H9 (cell line): ENCODE measurements around the gene MRTFA. TPM values are rescaled to one million over a fixed set of nuclear protein-coding genes. Genes with fewer than 3 reads are reported as not detected.

Experiments
- DNase-seq: peaks from one replicate; pipeline ENCODE4 v3.0.0-alpha.2; 2017
- H2AFZ ChIP-seq: one replicate; pipeline ENCODE4 v1.6.1; 2013; ENCODE audit warnings: mild to moderate bottlenecking, low read length, control low read depth, moderate library complexity
- H2AK5ac ChIP-seq: 2 replicates; pipeline ENCODE4 v1.6.1; 2013; ENCODE audit warnings: low read length, control low read depth, mixed read lengths; ENCODE audit not compliant: insufficient read length
- H2BK120ac ChIP-seq: one replicate; pipeline ENCODE4 v1.6.1; 2013; ENCODE audit warnings: low read depth, mild to moderate bottlenecking, low read length, control low read depth, inconsistent platforms; ENCODE audit not compliant: poor library complexity, severe bottlenecking
- H2BK12ac ChIP-seq: 2 replicates; pipeline ENCODE4 v1.6.1; 2013; ENCODE audit warnings: low read length, control low read depth, mixed read lengths, low read depth; ENCODE audit not compliant: insufficient read length
- H2BK15ac ChIP-seq: 2 replicates; pipeline ENCODE4 v1.6.1; 2013; ENCODE audit warnings: low read depth, low read length, control low read depth
- H2BK20ac ChIP-seq: one replicate; pipeline ENCODE4 v1.6.1; 2013; ENCODE audit warnings: low read depth, mild to moderate bottlenecking, low read length, control low read depth, inconsistent platforms; ENCODE audit not compliant: poor library complexity, severe bottlenecking
- H2BK5ac ChIP-seq: 2 replicates; pipeline ENCODE4 v1.6.1; 2013; ENCODE audit warnings: low read length, control low read depth, mixed read lengths; ENCODE audit not compliant: insufficient read length
- H3K14ac ChIP-seq: 2 replicates; pipeline ENCODE4 v1.6.1; 2013; ENCODE audit warnings: low read length, control low read depth; ENCODE audit not compliant: insufficient read depth
- H3K18ac ChIP-seq: 2 replicates; pipeline ENCODE4 v1.6.1; 2013; ENCODE audit warnings: low read depth, mild to moderate bottlenecking, mixed read lengths, low read length, control low read depth; ENCODE audit not compliant: insufficient read length
- H3K23ac ChIP-seq: 2 replicates; pipeline ENCODE4 v1.6.1; 2013; ENCODE audit warnings: low read length, control low read depth, mixed read lengths, low read depth; ENCODE audit not compliant: insufficient read length
- H3K23me2 ChIP-seq: 2 replicates; pipeline ENCODE4 v1.6.1; 2013; ENCODE audit warnings: low read depth, mild to moderate bottlenecking, mixed read lengths, low read length, control low read depth; ENCODE audit not compliant: insufficient read length, poor library complexity, severe bottlenecking
- H3K27ac ChIP-seq: 2 replicates; pipeline ENCODE4 v1.5.1; 2013; ENCODE audit warnings: low read length, control low read depth, mixed read lengths, low read depth; ENCODE audit not compliant: insufficient read length
- H3K27me3 ChIP-seq: 2 replicates; pipeline ENCODE4 v1.6.1; 2013; ENCODE audit warnings: low read length, control low read depth, inconsistent platforms; ENCODE audit not compliant: insufficient read depth
- H3K4ac ChIP-seq: 2 replicates; pipeline ENCODE4 v1.6.1; 2013; ENCODE audit warnings: low read depth, mild to moderate bottlenecking, control low read depth, inconsistent platforms, low read length, moderate library complexity
- H3K4me1 ChIP-seq: 2 replicates; pipeline ENCODE4 v1.6.1; 2013; ENCODE audit warnings: low read length, control low read depth, inconsistent platforms; ENCODE audit not compliant: insufficient read depth
- H3K4me2 ChIP-seq: 2 replicates; pipeline ENCODE4 v1.6.1; 2013; ENCODE audit warnings: low read length, control low read depth, mixed read lengths; ENCODE audit not compliant: insufficient read length, insufficient read depth
- H3K56ac ChIP-seq: 2 replicates; pipeline ENCODE4 v1.6.1; 2013; ENCODE audit warnings: low read depth, mild to moderate bottlenecking, mixed read lengths, low read length, control low read depth; ENCODE audit not compliant: insufficient read length
- H3K79me1 ChIP-seq: 2 replicates; pipeline ENCODE4 v1.6.1; 2013; ENCODE audit warnings: low read depth, mild to moderate bottlenecking, moderate library complexity, low read length, control low read depth, inconsistent platforms; ENCODE audit not compliant: insufficient read depth, poor library complexity, severe bottlenecking
- H3K79me2 ChIP-seq: 2 replicates; pipeline ENCODE4 v1.6.1; 2013; ENCODE audit warnings: low read length, control low read depth, inconsistent platforms; ENCODE audit not compliant: insufficient read depth
- H3K9ac ChIP-seq: 2 replicates; pipeline ENCODE4 v1.6.1; 2013; ENCODE audit warnings: low read length, control low read depth, mixed read lengths; ENCODE audit not compliant: insufficient read length; ENCODE audit errors: extremely low read depth
- H3K9me3 ChIP-seq: one replicate; pipeline ENCODE4 v1.6.1; 2013; ENCODE audit warnings: low read depth, low read length, inconsistent platforms; ENCODE audit not compliant: control insufficient read depth
- H3T11ph ChIP-seq: one replicate; pipeline ENCODE4 v1.6.1; 2013; ENCODE audit warnings: mild to moderate bottlenecking, low read length, control low read depth, inconsistent platforms
- H4K20me1 ChIP-seq: one replicate; pipeline ENCODE4 v1.6.1; 2013; ENCODE audit not compliant: control insufficient read depth, insufficient read length, insufficient read depth
- H4K5ac ChIP-seq: 2 replicates; pipeline ENCODE4 v1.6.1; 2013; ENCODE audit warnings: low read depth, mild to moderate bottlenecking, mixed read lengths, low read length, control low read depth; ENCODE audit not compliant: insufficient read length
- H4K8ac ChIP-seq: replicated peaks from 2 replicates; pipeline ENCODE4 v1.6.1; 2013; ENCODE audit warnings: low read length, control low read depth, mixed read lengths, low read depth; ENCODE audit not compliant: insufficient read length
- H4K91ac ChIP-seq: 2 replicates; pipeline ENCODE4 v1.6.1; 2013; ENCODE audit warnings: low read depth, mild to moderate bottlenecking, moderate library complexity, mixed read lengths, low read length, control low read depth; ENCODE audit not compliant: insufficient read length
- H3K27ac Mint-ChIP-seq, 3 experiments: 2 replicates in 2 of 3; 3 replicates in 1 of 3; pipeline ENCODE4 v1.8.0; 2020 to 2021; ENCODE audit warnings: mixed read lengths in 3 of 3, mild to moderate bottlenecking in 1 of 3, moderate library complexity in 1 of 3
- H3K27me3 Mint-ChIP-seq: 2 replicates; pipeline ENCODE4 v1.8.0; 2021; ENCODE audit warnings: low read depth, mild to moderate bottlenecking, moderate library complexity, mixed read lengths
- H3K36me3 Mint-ChIP-seq, 3 experiments: 2 replicates in 2 of 3; 3 replicates in 1 of 3; pipeline ENCODE4 v1.8.0; 2020 to 2021; ENCODE audit warnings: low read depth in 3 of 3, mixed read lengths in 3 of 3; ENCODE audit not compliant: insufficient read depth in 1 of 3
- H3K4me1 Mint-ChIP-seq, 2 experiments: 2 replicates each; pipeline ENCODE4 v1.8.0; 2020; ENCODE audit warnings: mixed read lengths in 2 of 2
- H3K4me3 Mint-ChIP-seq, 2 experiments: 2 replicates in 1 of 2; 3 replicates in 1 of 2; pipeline ENCODE4 v1.8.0; 2020 to 2021; ENCODE audit warnings: mild to moderate bottlenecking in 2 of 2, mixed read lengths in 2 of 2, moderate library complexity in 1 of 2
- H3K9me3 Mint-ChIP-seq, 2 experiments: 2 replicates in 1 of 2; 3 replicates in 1 of 2; pipeline ENCODE4 v1.8.0; 2020; ENCODE audit warnings: mild to moderate bottlenecking in 2 of 2, mixed read lengths in 2 of 2, moderate library complexity in 1 of 2
- CTCF ChIP-seq: fragments of 200-600 bp; sonication (generic); conservative IDR thresholded peaks from 3 replicates; pipeline ENCODE4 v1.8.0; 2021; ENCODE audit warnings: antibody characterized with exemption, mild to moderate bottlenecking
- WGBS: extraction: QIAGEN DNeasy Blood & Tissue Kit; methylation state at CpG from one replicate; pipeline ENCODE4 v1.1.7; 2013; ENCODE audit warnings: missing lambda C conversion rate, low lambda C conversion rate, mixed read lengths; ENCODE audit not compliant: insufficient read length; ENCODE audit errors: extremely low coverage; 5-methylcytosine and 5-hydroxymethylcytosine counted together
- total RNA-seq: library from RNA; stranded (reverse); gene quantifications from 2 replicates; pipeline ENCODE4 v1.2.1, GENCODE V29; 2021

Gene MRTFA
- total RNA-seq, 1 experiment from 2014 or later = 38.1 TPM

GRCh38 chr22:40430991-40431390, 205.5 kb downstream of the MRTFA start:
- Histone ChIP-seq H2AFZ (no peak overlapping the region), H3K9me3 (no peaks in the 10 kb centered on the region), H4K5ac (no peak overlapping the region), H3T11ph (no peak overlapping the region), H3K79me2 (no peaks in the 10 kb centered on the region), H3K23me2 (no peaks in the 10 kb centered on the region), H3K27ac (no peak overlapping the region), H3K56ac (no peak overlapping the region), H3K18ac (no peak overlapping the region), H4K20me1 (no peaks in the 10 kb centered on the region), H4K91ac (no peak overlapping the region), H2BK5ac (no peak overlapping the region), H2AK5ac (no peak overlapping the region), H2BK12ac (no peak overlapping the region), H3K4me1 (no peaks in the 10 kb centered on the region), H2BK15ac (no peak overlapping the region), H2BK20ac (no peak overlapping the region), H3K79me1 (no peaks in the 10 kb centered on the region), H4K8ac (no peak overlapping the region), H3K14ac (no peak overlapping the region), H2BK120ac (no peak overlapping the region), H3K23ac (no peak overlapping the region), H3K9ac (no peak overlapping the region), H3K27me3 (no peaks in the 10 kb centered on the region), H3K4me2 (no peak overlapping the region), H3K4ac (no peak overlapping the region)
- no peak overlapping the region for H3K4me3 Mint-ChIP-seq
- no peak for DNase-seq
- H3K27me3 Mint-ChIP-seq = no peaks in the 10 kb centered on the region
- TF ChIP-seq CTCF = no peak
- peak overlapping the region in 1 of 3 experiments; percentile 65; a peak in 1 of 7 replicates for H3K27ac Mint-ChIP-seq
- H3K36me3 Mint-ChIP-seq = peaks cover 12 to 41% (median 32%) of the 10 kb centered on the region in 3 experiments; a peak in 6 of 7 replicates
- WGBS = no CpG with 5 or more reads among the region's 4 CpGs
- H3K9me3 Mint-ChIP-seq = no peaks in the 10 kb centered on the region
- peaks cover 14 to 15% of the 10 kb centered on the region in 2 experiments for H3K4me1 Mint-ChIP-seq
